Measurements from ENCODE around the gene OTOP1. TPM values are rescaled to one million over a fixed set of nuclear protein-coding genes. Genes with fewer than 3 reads are reported as not detected.
"Not testable (repeated sequence)": the region's sequence is repeated elsewhere in the genome, so short reads cannot be mapped to it uniquely, and the experiment has no call there.

The OTOP1 gene
- total RNA-seq, 5 donors from 2014 or later (not counting 1 experiment from before 2014, with no cell fraction given) = not detected

GRCh38 chr4:4182835-4183568 lies 43.7 kb downstream of the OTOP1 start:
- Histone ChIP-seq H3K9me3 (no peaks in the 10 kb centered on the region), H3K27ac (ENCODE audit: low read length) (no peak overlapping the region), H3K27me3 (replicated peaks in 1 of 2; ENCODE audit: control insufficient read depth in 2 of 2, extremely low read depth in 1 of 2, insufficient read depth in 2 of 2, low read length in 1 of 2) (peaks cover 0 to 17% of the 10 kb centered on the region in 2 experiments), H3K4me3 (ENCODE audit: control insufficient read depth in 1 of 2, extremely low read depth in 1 of 2, low read length in 1 of 2) (no peak overlapping the region), H3K4me1 (ENCODE audit: control insufficient read depth in 1 of 2, extremely low read depth in 1 of 2, insufficient read depth in 2 of 2, low read length in 2 of 2) (no peaks in the 10 kb centered on the region), H3K36me3 (ENCODE audit: control insufficient read depth in 2 of 2, extremely low read depth in 1 of 2, insufficient read depth in 1 of 2, low read length in 1 of 2) (no peaks in the 10 kb centered on the region)
- no peak for ATAC-seq (replicated peaks in 1 of 4)
- POLR2A ChIA-PET = interaction anchor here in 1 of 2 donors (0.5 kb wide), 1 partner anchor 586 kb away, joined by 3 read pairs; no protein-coding TSS in a partner anchor
- Mint-ChIP-seq H3K4me1 (peaks cover 0 to 4% (median 0%) of the 10 kb centered on the region in 3 donors), H3K36me3 (no peaks in the 10 kb centered on the region), H3K9me3 (peaks cover 0 to 5% (median 0%) of the 10 kb centered on the region in 3 donors), H3K27me3 (peaks cover 39 to 51% of the 10 kb centered on the region in 2 donors), H3K4me3 (no peak overlapping the region), H3K27ac (no peak overlapping the region)
- CTCF ChIA-PET = interaction anchor here in 1 of 2 donors (0.5 kb wide), 1 partner anchor 1080 kb away, joined by 5 read pairs; no protein-coding TSS in a partner anchor
- peak in 4 of 35 experiments; percentile 1 to 8 (median 1) for DNase-seq
- 45% methylated on average over 19 of the region's 19 CpGs for WGBS (ENCODE audit: insufficient coverage)

GRCh38 chr4:4170596-4171150 lies 56.1 kb downstream of the OTOP1 start:
- Histone ChIP-seq H3K4me3 (ENCODE audit: control insufficient read depth in 1 of 2, extremely low read depth in 1 of 2, low read length in 1 of 2) (no peak overlapping the region), H3K36me3 (ENCODE audit: control insufficient read depth in 2 of 2, extremely low read depth in 1 of 2, insufficient read depth in 1 of 2, low read length in 1 of 2) (no peaks in the 10 kb centered on the region), H3K27ac (ENCODE audit: low read length) (no peak overlapping the region), H3K4me1 (ENCODE audit: control insufficient read depth in 1 of 2, extremely low read depth in 1 of 2, insufficient read depth in 2 of 2, low read length in 2 of 2) (no peaks in the 10 kb centered on the region), H3K27me3 (replicated peaks in 1 of 2; ENCODE audit: control insufficient read depth in 2 of 2, extremely low read depth in 1 of 2, insufficient read depth in 2 of 2, low read length in 1 of 2) (peaks cover 0 to 8% of the 10 kb centered on the region in 2 experiments), H3K9me3 (no peaks in the 10 kb centered on the region)
- ChIA-PET CTCF (no interaction called here), POLR2A (no interaction called here)
- WGBS (ENCODE audit: insufficient coverage) = no CpG with 5 or more reads among the region's 10 CpGs
- ATAC-seq (replicated peaks in 1 of 4) = no peak
- Mint-ChIP-seq H3K27me3 (peaks cover 17 to 24% of the 10 kb centered on the region in 2 donors), H3K27ac (no peak overlapping the region), H3K4me3 (no peak overlapping the region), H3K9me3 (peaks cover 0 to 3% (median 0%) of the 10 kb centered on the region in 3 donors), H3K36me3 (no peaks in the 10 kb centered on the region), H3K4me1 (no peaks in the 10 kb centered on the region)
- DNase-seq = no peak

- WGBS (ENCODE audit: insufficient coverage) = 86% methylated on average over 11 of the region's 19 CpGs
These were observed 58.5 kb downstream of the OTOP1 start for GRCh38 chr4:4167981-4168780.

GRCh38 chr4:4166986-4167385 lies 59.7 kb downstream of the OTOP1 start:
- CTCF ChIA-PET; H3K4me3 Mint-ChIP-seq; H3K4me3 ChIP-seq (ENCODE audit: control insufficient read depth in 1 of 2, extremely low read depth in 1 of 2, low read length in 1 of 2); H3K9me3 ChIP-seq; H3K27ac Mint-ChIP-seq; H3K9me3 Mint-ChIP-seq; H3K27ac ChIP-seq (ENCODE audit: low read length); H3K36me3 Mint-ChIP-seq; H3K4me1 ChIP-seq (ENCODE audit: control insufficient read depth in 1 of 2, extremely low read depth in 1 of 2, insufficient read depth in 2 of 2, low read length in 2 of 2); H3K4me1 Mint-ChIP-seq; H3K27me3 ChIP-seq (replicated peaks in 1 of 2; ENCODE audit: control insufficient read depth in 2 of 2, extremely low read depth in 1 of 2, insufficient read depth in 2 of 2, low read length in 1 of 2); H3K36me3 ChIP-seq (ENCODE audit: control insufficient read depth in 2 of 2, extremely low read depth in 1 of 2, insufficient read depth in 1 of 2, low read length in 1 of 2); ATAC-seq (replicated peaks in 1 of 4); DNase-seq; POLR2A ChIA-PET: not testable (repeated sequence)
- 50% methylated on average over 3 of the region's 13 CpGs for WGBS (ENCODE audit: insufficient coverage)
- peaks cover 10 to 24% of the 10 kb centered on the region in 2 donors for H3K27me3 Mint-ChIP-seq

More at GRCh38 chr4:4167981-4168780, 58.5 kb downstream of the OTOP1 start:
- H3K4me3 Mint-ChIP-seq; H3K27ac ChIP-seq (ENCODE audit: low read length); H3K4me1 Mint-ChIP-seq; H3K36me3 Mint-ChIP-seq; DNase-seq; H3K9me3 Mint-ChIP-seq; POLR2A ChIA-PET; ATAC-seq (replicated peaks in 1 of 4); H3K36me3 ChIP-seq (ENCODE audit: control insufficient read depth in 2 of 2, extremely low read depth in 1 of 2, insufficient read depth in 1 of 2, low read length in 1 of 2); H3K9me3 ChIP-seq; H3K4me3 ChIP-seq (ENCODE audit: control insufficient read depth in 1 of 2, extremely low read depth in 1 of 2, low read length in 1 of 2); H3K4me1 ChIP-seq (ENCODE audit: control insufficient read depth in 1 of 2, extremely low read depth in 1 of 2, insufficient read depth in 2 of 2, low read length in 2 of 2); H3K27ac Mint-ChIP-seq; CTCF ChIA-PET; H3K27me3 ChIP-seq (replicated peaks in 1 of 2; ENCODE audit: control insufficient read depth in 2 of 2, extremely low read depth in 1 of 2, insufficient read depth in 2 of 2, low read length in 1 of 2): not testable (repeated sequence)
- peaks cover 10 to 24% of the 10 kb centered on the region in 2 donors for H3K27me3 Mint-ChIP-seq

GRCh38 chr4:4165701-4166392 lies 60.9 kb downstream of the OTOP1 start:
- H3K9me3 ChIP-seq; ATAC-seq (replicated peaks in 1 of 4); DNase-seq; CTCF ChIA-PET; H3K36me3 Mint-ChIP-seq; H3K4me3 Mint-ChIP-seq; H3K27me3 ChIP-seq (replicated peaks in 1 of 2; ENCODE audit: control insufficient read depth in 2 of 2, extremely low read depth in 1 of 2, insufficient read depth in 2 of 2, low read length in 1 of 2); H3K27ac ChIP-seq (ENCODE audit: low read length); H3K4me1 ChIP-seq (ENCODE audit: control insufficient read depth in 1 of 2, extremely low read depth in 1 of 2, insufficient read depth in 2 of 2, low read length in 2 of 2); H3K27ac Mint-ChIP-seq; POLR2A ChIA-PET; H3K36me3 ChIP-seq (ENCODE audit: control insufficient read depth in 2 of 2, extremely low read depth in 1 of 2, insufficient read depth in 1 of 2, low read length in 1 of 2); H3K9me3 Mint-ChIP-seq; H3K4me3 ChIP-seq (ENCODE audit: control insufficient read depth in 1 of 2, extremely low read depth in 1 of 2, low read length in 1 of 2); H3K4me1 Mint-ChIP-seq: not testable (repeated sequence)
- 100% methylated on average over 2 of the region's 18 CpGs for WGBS (ENCODE audit: insufficient coverage)
- peaks cover 15 to 21% of the 10 kb centered on the region in 2 donors for H3K27me3 Mint-ChIP-seq

- H3K27ac Mint-ChIP-seq; H3K9me3 Mint-ChIP-seq; ATAC-seq (replicated peaks in 1 of 4); H3K27me3 ChIP-seq (replicated peaks in 1 of 2; ENCODE audit: control insufficient read depth in 2 of 2, extremely low read depth in 1 of 2, insufficient read depth in 2 of 2, low read length in 1 of 2); H3K36me3 ChIP-seq (ENCODE audit: control insufficient read depth in 2 of 2, extremely low read depth in 1 of 2, insufficient read depth in 1 of 2, low read length in 1 of 2); H3K4me1 Mint-ChIP-seq; DNase-seq; CTCF ChIA-PET; H3K4me1 ChIP-seq (ENCODE audit: control insufficient read depth in 1 of 2, extremely low read depth in 1 of 2, insufficient read depth in 2 of 2, low read length in 2 of 2); H3K4me3 ChIP-seq (ENCODE audit: control insufficient read depth in 1 of 2, extremely low read depth in 1 of 2, low read length in 1 of 2); POLR2A ChIA-PET; H3K4me3 Mint-ChIP-seq; H3K27ac ChIP-seq (ENCODE audit: low read length); H3K36me3 Mint-ChIP-seq; H3K9me3 ChIP-seq: not testable (repeated sequence)
- no CpG with 5 or more reads among the region's 18 CpGs for WGBS (ENCODE audit: insufficient coverage)
- H3K27me3 Mint-ChIP-seq = peaks cover 18 to 21% of the 10 kb centered on the region in 2 donors
These were observed 62.1 kb downstream of the OTOP1 start for GRCh38 chr4:4164532-4165173.
